MCF 10A (cell line): Measurements from ENCODE around the gene OR10J4. TPM values are rescaled to one million over a fixed set of nuclear protein-coding genes. Genes with fewer than 3 reads are reported as not detected.

Source experiments
- BruUV-seq: library from RNA; stranded (reverse); fragments of 400-500 nt; replicated peaks from 2 replicates; lab custom pipeline; 2021; lab: Mats Ljungman, UMichigan
- CTCF ChIA-PET: fragments of 300-600 bp; sonication (Branson Sonifier 250); formaldehyde crosslinking; extraction: SDS; loops from one replicate; lab custom pipeline; 2021; ENCODE audit warnings: antibody characterized with exemption, inconsistent platforms; lab: Yijun Ruan, JAX
- POLR2A ChIA-PET: fragments of 300-600, 350-650 bp; sonication (Branson Sonifier 250); formaldehyde crosslinking; extraction: SDS; loops from one replicate; lab custom pipeline; 2020; ENCODE audit warnings: antibody characterized with exemption, inconsistent platforms; lab: Yijun Ruan, JAX
- DNase-seq: peaks from one replicate; pipeline ENCODE4 v3.0.0-alpha.2; 2018; ENCODE audit not compliant: unreplicated experiment
- H3K27ac Mint-ChIP-seq: one replicate; pipeline ENCODE4 v1.8.0; 2022; ENCODE audit warnings: mild to moderate bottlenecking, low read depth, mixed read lengths; ENCODE audit not compliant: unreplicated experiment
- H3K27me3 Mint-ChIP-seq: one replicate; pipeline ENCODE4 v1.8.0; 2022; ENCODE audit warnings: mixed read lengths; ENCODE audit not compliant: insufficient read depth, unreplicated experiment
- H3K36me3 Mint-ChIP-seq: one replicate; pipeline ENCODE4 v1.8.0; 2022; ENCODE audit warnings: mild to moderate bottlenecking, moderate library complexity, mixed read lengths; ENCODE audit not compliant: insufficient read depth, unreplicated experiment
- H3K4me1 Mint-ChIP-seq: one replicate; pipeline ENCODE4 v1.8.0; 2022; ENCODE audit warnings: mixed read lengths; ENCODE audit not compliant: insufficient read depth, unreplicated experiment
- H3K4me3 Mint-ChIP-seq: one replicate; pipeline ENCODE4 v1.8.0; 2022; ENCODE audit warnings: mild to moderate bottlenecking, moderate library complexity, mixed read lengths; ENCODE audit not compliant: unreplicated experiment
- H3K9me3 Mint-ChIP-seq: one replicate; pipeline ENCODE4 v1.8.0; 2022; ENCODE audit warnings: mixed read lengths; ENCODE audit not compliant: unreplicated experiment
- intact Hi-C: fragments of 100-400 bp; cut with micrococcal nuclease; formaldehyde crosslinking; loops from 2 replicates; pipeline ENCODE4 v1.14.1; 2022
- total RNA-seq: library from RNA; stranded (reverse); gene quantifications from 2 replicates; pipeline ENCODE4 v1.2.3, GENCODE V29; 2022
- TF ChIP-seq, protein P1 (sequence below): fragments of 200-600 bp; IDR thresholded peaks from one replicate; pipeline ENCODE4 v1.8.0; 2022; ENCODE audit warnings: antibody characterized with exemption, mild to moderate bottlenecking; ENCODE audit not compliant: unreplicated experiment

The OR10J4 gene
- total RNA-seq, 1 experiment from 2014 or later = not detected

GRCh38 chr1:159465191-159465603 lies 33.2 kb downstream of the OR10J4 start:
- Mint-ChIP-seq H3K36me3 (no peaks in the 10 kb centered on the region), H3K27ac (peak overlapping the region; percentile 44), H3K4me3 (no peak overlapping the region), H3K27me3 (no peaks in the 10 kb centered on the region), H3K9me3 (peaks cover 31% of the 10 kb centered on the region), H3K4me1 (peaks cover 32% of the 10 kb centered on the region)
- no peak for DNase-seq
- ChIA-PET CTCF (no interaction called here), POLR2A (no interaction called here)
- intact Hi-C loops = no loop called here
- TF ChIP-seq, protein P1, sequence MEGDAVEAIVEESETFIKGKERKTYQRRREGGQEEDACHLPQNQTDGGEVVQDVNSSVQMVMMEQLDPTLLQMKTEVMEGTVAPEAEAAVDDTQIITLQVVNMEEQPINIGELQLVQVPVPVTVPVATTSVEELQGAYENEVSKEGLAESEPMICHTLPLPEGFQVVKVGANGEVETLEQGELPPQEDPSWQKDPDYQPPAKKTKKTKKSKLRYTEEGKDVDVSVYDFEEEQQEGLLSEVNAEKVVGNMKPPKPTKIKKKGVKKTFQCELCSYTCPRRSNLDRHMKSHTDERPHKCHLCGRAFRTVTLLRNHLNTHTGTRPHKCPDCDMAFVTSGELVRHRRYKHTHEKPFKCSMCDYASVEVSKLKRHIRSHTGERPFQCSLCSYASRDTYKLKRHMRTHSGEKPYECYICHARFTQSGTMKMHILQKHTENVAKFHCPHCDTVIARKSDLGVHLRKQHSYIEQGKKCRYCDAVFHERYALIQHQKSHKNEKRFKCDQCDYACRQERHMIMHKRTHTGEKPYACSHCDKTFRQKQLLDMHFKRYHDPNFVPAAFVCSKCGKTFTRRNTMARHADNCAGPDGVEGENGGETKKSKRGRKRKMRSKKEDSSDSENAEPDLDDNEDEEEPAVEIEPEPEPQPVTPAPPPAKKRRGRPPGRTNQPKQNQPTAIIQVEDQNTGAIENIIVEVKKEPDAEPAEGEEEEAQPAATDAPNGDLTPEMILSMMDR = no peak
- BruUV-seq = no TSS peak

DNA sequence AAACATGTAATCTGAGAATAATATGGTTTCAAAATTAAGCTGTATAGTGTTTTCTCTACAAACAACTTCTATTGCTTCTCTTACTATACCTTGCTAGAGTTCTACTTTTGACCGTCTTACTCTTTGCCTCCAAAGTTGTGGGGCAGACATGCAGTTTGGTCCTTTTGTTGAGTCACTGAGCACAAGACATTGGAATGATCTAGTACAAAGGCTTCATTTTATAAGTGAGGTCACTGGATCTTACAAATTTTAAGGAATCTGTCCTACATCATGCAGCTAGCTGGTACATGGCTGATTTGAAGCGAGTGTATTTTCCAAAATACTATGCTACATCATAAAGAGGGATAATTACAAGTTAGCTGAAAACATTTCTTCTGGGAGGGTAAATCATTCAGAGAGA lies 36.3 kb downstream of the OR10J4 start:
- CTCF ChIA-PET = interaction anchor here (0.6 to 0.8 kb wide), 3 partner anchors 122 to 307 kb away, joined by 3 to 5 read pairs (median 3); no protein-coding TSS in a partner anchor
- Mint-ChIP-seq H3K27me3 (no peaks in the 10 kb centered on the region), H3K36me3 (peaks cover 7% of the 10 kb centered on the region)

GRCh38 chr1:159469921-159470533 lies 38.0 kb downstream of the OR10J4 start:
- CTCF ChIA-PET = interaction anchor here (0.7 to 2.0 kb wide), 3 partner anchors 170 to 282 kb away, joined by 3 to 8 read pairs (median 3); no protein-coding TSS in a partner anchor
- POLR2A ChIA-PET = interaction anchor here (0.7 to 1.2 kb wide), 4 partner anchors 23 to 256 kb away, joined by 3 to 6 read pairs (median 4); no protein-coding TSS in a partner anchor
- Mint-ChIP-seq H3K4me1 (peaks cover 57% of the 10 kb centered on the region), H3K36me3 (peaks cover 7% of the 10 kb centered on the region), H3K27me3 (no peaks in the 10 kb centered on the region), H3K27ac (peak overlapping the region; percentile 89), H3K4me3 (no peak overlapping the region), H3K9me3 (peaks cover 7% of the 10 kb centered on the region)
- BruUV-seq = no TSS peak
- intact Hi-C loops = no loop called here
- TF ChIP-seq, protein P1 = no peak
- peak; percentile 37 for DNase-seq

More for the DNA sequence above, 36.3 kb downstream of the OR10J4 start:
- Mint-ChIP-seq H3K9me3 (peaks cover 7% of the 10 kb centered on the region), H3K4me1 (peaks cover 48% of the 10 kb centered on the region), H3K4me3 (no peak overlapping the region), H3K27ac (peak overlapping the region; percentile 13)
- POLR2A ChIA-PET = interaction anchor here (0.5 kb wide), 1 partner anchor 40 kb away, joined by 4 read pairs; no protein-coding TSS in a partner anchor
- no TSS peak for BruUV-seq
- intact Hi-C loops = no loop called here
- no peak for DNase-seq
- TF ChIP-seq, protein P1 = no peak

DNA sequence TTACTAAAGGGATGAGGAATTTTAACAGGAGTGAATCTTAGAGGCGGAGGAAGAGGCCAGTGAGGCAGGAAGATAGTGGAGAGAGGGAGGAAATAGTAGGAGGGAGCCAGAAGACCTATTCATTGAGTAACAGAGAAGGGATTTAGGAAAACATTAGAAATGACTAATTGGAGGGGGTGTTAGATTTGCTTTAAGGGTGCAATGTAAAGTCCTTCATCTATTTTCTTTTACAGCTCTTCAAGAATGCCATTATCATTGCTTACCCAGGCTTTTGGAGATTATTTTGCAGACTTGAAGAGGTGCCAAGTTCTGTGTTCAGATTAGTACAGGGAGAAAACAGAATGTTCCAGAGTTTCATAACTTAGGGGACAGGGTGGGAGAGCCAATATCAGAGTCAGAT lies 41.3 kb downstream of the OR10J4 start:
- Mint-ChIP-seq H3K4me3 (no peak overlapping the region), H3K36me3 (peaks cover 7% of the 10 kb centered on the region), H3K4me1 (peaks cover 52% of the 10 kb centered on the region), H3K9me3 (no peaks in the 10 kb centered on the region), H3K27me3 (no peaks in the 10 kb centered on the region), H3K27ac (peak overlapping the region; percentile 89)
- CTCF ChIA-PET = interaction anchor here (0.6 to 1.7 kb wide), 3 partner anchors 244 to 312 kb away, joined by 3 to 5 read pairs (median 4); no protein-coding TSS in a partner anchor
- DNase-seq = peak; percentile 90
- intact Hi-C loops = no loop called here
- no TSS peak for BruUV-seq
- TF ChIP-seq, protein P1 = no peak
- POLR2A ChIA-PET = interaction anchor here (0.7 to 2.6 kb wide), 4 partner anchors 10 to 408 kb away, joined by 3 to 10 read pairs (median 4); no protein-coding TSS in a partner anchor
